Right lobe of liver (tissue), 6 donors: ENCODE results near the gene SLC15A4. TPM values are rescaled to one million over a fixed set of nuclear protein-coding genes. Genes with fewer than 3 reads are reported as not detected.

ENCODE experiments used
- ATAC-seq, 4 donors: fragments of 200-7000 bp; cut with Tn5 transposase; one replicate each; pipeline ENCODE4 v1.9.1; 2020; ENCODE audit warnings: mild to moderate bottlenecking in 4 of 4, moderate library complexity in 4 of 4
- DNase-seq, 3 donors: peaks; one replicate each; pipeline ENCODE4 v3.0.0-alpha.2; 2020
- H3K27ac ChIP-seq, 3 donors: fragments of 200-600 bp; one replicate each; pipeline ENCODE4 v1.8.0; 2022
- H3K27me3 ChIP-seq, 2 donors: fragments of 200-600 bp; one replicate each; pipeline ENCODE4 v1.8.0; 2022
- H3K36me3 ChIP-seq, 4 donors: fragments of 200-600 bp; sonication (generic) in 1 of 4; one replicate each; pipeline versions ENCODE4 v1.5.1 to v1.8.0; 2017 to 2022; ENCODE audit warnings: control low read depth in 1 of 4
- H3K4me1 ChIP-seq, 4 donors: fragments of 200-600 bp; sonication (generic) in 1 of 4; one replicate each; pipeline versions ENCODE4 v1.5.1 to v1.8.0; 2017 to 2022; ENCODE audit warnings: control low read depth in 1 of 4
- H3K4me3 ChIP-seq, 3 donors: fragments of 200-600 bp; one replicate each; pipeline ENCODE4 v1.8.0; 2022
- H3K9me3 ChIP-seq, 4 donors: fragments of 200-600 bp; sonication (generic) in 1 of 4; one replicate each; pipeline versions ENCODE4 v1.5.1 to v1.8.0; 2017 to 2022; ENCODE audit warnings: control low read depth in 1 of 4
- CTCF ChIP-seq, 4 donors: fragments of 200-600 bp in 3 of 4; fragments of 450-650 bp in 1 of 4; IDR thresholded peaks; one replicate each; pipeline versions ENCODE4 v1.5.1 to v1.8.0; 2016 to 2022; ENCODE audit warnings: antibody characterized with exemption in 4 of 4, mild to moderate bottlenecking in 2 of 4
- POLR2A ChIP-seq: fragments of 450-650 bp; IDR thresholded peaks from one replicate; pipeline ENCODE4 v1.6.1; 2017; ENCODE audit warnings: antibody characterized with exemption, mild to moderate bottlenecking
- WGBS: methylation state at CpG from one replicate; pipeline ENCODE4 v1.1.6; 2018; ENCODE audit warnings: low coverage, low lambda C conversion rate; ENCODE audit not compliant: insufficient coverage; ENCODE audit errors: missing lambda C conversion rate; 5-methylcytosine and 5-hydroxymethylcytosine counted together
- intact Hi-C, 2 donors: fragments of 100-400 bp; cut with DNase I; formaldehyde crosslinking; loops; one replicate each; pipeline versions ENCODE4 v1.11.2 to v1.14.1; 2022
- total RNA-seq, 6 experiments: library from RNA; depleted of rRNA in 2 of 6; stranded (reverse); fragments of >200 nt in 2 of 6; fragmentation: NEBNext Ultra II Directional in 3 of 6; extraction: Animal tissue kit (Norgen Biotek cat#: 25700) in 3 of 6; gene quantifications; one replicate each; pipeline versions ENCODE4 v1.1.0 to v1.2.4, GENCODE V29; 2016 to 2023
- donor health status: DM: no; HTN: yes; CAD: no.
- donor health status: DM: no; HTN: no; CAD: no.
- donor health status: DM: no; HTN: no; CAD: no.
- donor health status: DM: no; HTN: yes; CAD: no.
- donor health status: DM: no; HTN: yes; CAD: no.

Gene SLC15A4
- total RNA-seq, 6 experiments from 2014 or later = 10.7 to 49.2 (median 25.5) TPM

- Histone ChIP-seq H3K9me3 (no peaks in the 10 kb centered on the region), H3K4me3 (no peak overlapping the region), H3K27me3 (no peaks in the 10 kb centered on the region), H3K4me1 (no peaks in the 10 kb centered on the region), H3K36me3 (no peaks in the 10 kb centered on the region), H3K27ac (no peak overlapping the region)
- DNase-seq = no peak
- no peak for ATAC-seq
- 50% methylated on average over 2 of the region's 3 CpGs for whole genome bisulfite sequencing
- intact Hi-C loops = no loop called here
- no peak for TF ChIP-seq POLR2A
- no peak for TF ChIP-seq CTCF (IDR thresholded peaks at IDR 0.05)
Observed at GRCh38 chr12:128754275-128754674, 69.5 kb downstream of the SLC15A4 start.

GRCh38 chr12:128753438-128753837, 70.3 kb downstream of the SLC15A4 start:
- H3K4me1 ChIP-seq = no peaks in the 10 kb centered on the region
- DNase-seq (no peak), ATAC-seq (no peak)
- H3K9me3 ChIP-seq = no peaks in the 10 kb centered on the region
- no peak overlapping the region for H3K4me3 ChIP-seq
- intact Hi-C loops = no loop called here
- H3K27me3 ChIP-seq = no peaks in the 10 kb centered on the region
- no peaks in the 10 kb centered on the region for H3K36me3 ChIP-seq
- no peak overlapping the region for H3K27ac ChIP-seq
- TF ChIP-seq CTCF (IDR thresholded peaks at IDR 0.05) = no peak
- TF ChIP-seq POLR2A = no peak
- 37% methylated on average over 4 of the region's 4 CpGs for WGBS

- intact Hi-C loops = no loop called here
- no peaks in the 10 kb centered on the region for H3K36me3 ChIP-seq
- no peaks in the 10 kb centered on the region for H3K4me1 ChIP-seq
- no peak for DNase-seq
- no peaks in the 10 kb centered on the region for H3K9me3 ChIP-seq
- 49% methylated on average over 5 of the region's 5 CpGs for WGBS
- no peak overlapping the region for H3K27ac ChIP-seq
- TF ChIP-seq POLR2A = no peak
- TF ChIP-seq CTCF (IDR thresholded peaks at IDR 0.05) = no peak
- no peak overlapping the region for H3K4me3 ChIP-seq
- ATAC-seq = no peak
- H3K27me3 ChIP-seq = no peaks in the 10 kb centered on the region
Observed at GRCh38 chr12:128752386-128752785, 71.4 kb downstream of the SLC15A4 start.

GRCh38 chr12:128747441-128747840, 76.3 kb downstream of the SLC15A4 start:
- ATAC-seq = peak in 1 of 4 donors; percentile 22
- no peak for DNase-seq
- Histone ChIP-seq H3K4me3 (no peak overlapping the region), H3K4me1 (no peaks in the 10 kb centered on the region), H3K27ac (no peak overlapping the region), H3K9me3 (no peaks in the 10 kb centered on the region), H3K27me3 (no peaks in the 10 kb centered on the region), H3K36me3 (no peaks in the 10 kb centered on the region)
- intact Hi-C loops = no loop called here
- WGBS = 60% methylated on average over 1 of the region's 13 CpGs
- no peak for TF ChIP-seq CTCF (IDR thresholded peaks at IDR 0.05)
- TF ChIP-seq POLR2A = no peak
